ENCODE results near the gene PRLHR.

The PRLHR gene

GRCh38 chr10:118564114-118564513, 31.3 kb downstream of the PRLHR start:
- no peak for DNase-seq (ENCODE audit: low read depth in 2 of 2, low spot score in 1 of 2)

- no peak for DNase-seq (ENCODE audit: low read depth in 2 of 2, low spot score in 1 of 2)
Measured at GRCh38 chr10:118563373-118563890, 32.0 kb downstream of the PRLHR start.

- no peak for DNase-seq (ENCODE audit: low read depth in 2 of 2, low spot score in 1 of 2)
Measured at GRCh38 chr10:118562851-118563250, 32.6 kb downstream of the PRLHR start.

- DNase-seq (ENCODE audit: low read depth in 2 of 2, low spot score in 1 of 2), result no peak
Measured at GRCh38 chr10:118557946-118558345, 37.5 kb downstream of the PRLHR start.

DNA sequence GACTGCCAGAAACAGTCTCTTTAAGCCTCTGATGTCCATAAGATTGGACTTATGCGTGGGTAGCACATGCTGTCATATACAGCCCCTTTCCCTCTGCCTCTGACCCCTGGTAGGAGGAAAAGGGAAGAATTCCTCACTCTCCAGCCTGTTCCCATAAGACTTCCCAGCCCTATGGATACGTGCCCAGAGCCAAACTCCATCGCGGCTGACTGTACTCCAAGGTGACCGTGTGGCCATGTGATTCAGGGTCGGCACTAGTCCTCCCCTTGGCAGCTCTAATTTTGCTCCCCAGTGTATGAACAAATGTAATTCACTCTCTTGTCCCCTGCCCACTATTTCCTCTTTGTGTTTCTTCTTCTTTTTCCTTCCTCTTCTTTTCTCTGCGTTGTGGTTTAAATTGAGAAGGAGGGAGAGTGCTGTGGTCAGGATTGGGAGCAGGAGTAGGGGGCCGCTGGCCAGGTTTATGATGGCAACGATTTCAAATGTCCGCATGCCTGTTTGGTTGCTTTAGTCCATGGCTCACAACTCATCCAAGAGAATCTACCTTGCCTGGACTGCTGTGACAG, 43.8 kb downstream of the PRLHR start:
- DNase-seq (ENCODE audit: low read depth in 2 of 2, low spot score in 1 of 2), result no peak

DNA sequence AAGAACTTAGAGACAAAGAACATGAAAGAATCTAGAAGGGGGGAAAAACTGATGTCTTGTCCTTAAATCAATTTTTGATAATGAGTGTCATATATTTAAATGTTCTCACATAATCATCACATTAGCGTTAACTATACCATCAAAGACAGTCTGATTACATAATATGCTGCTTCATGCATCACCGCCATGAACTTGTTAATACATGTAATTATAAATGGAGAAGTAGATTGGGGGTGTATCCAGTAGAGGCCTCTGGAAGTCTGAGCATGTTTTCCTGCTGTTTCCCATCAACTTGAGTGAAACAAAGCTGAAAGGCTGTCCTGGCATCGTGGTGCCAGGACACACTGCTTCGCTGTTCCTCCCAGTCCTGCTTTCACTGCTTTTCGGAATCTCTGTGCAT, 48.2 kb downstream of the PRLHR start:
- DNase-seq (ENCODE audit: low read depth in 2 of 2, low spot score in 1 of 2), result no peak

DNA sequence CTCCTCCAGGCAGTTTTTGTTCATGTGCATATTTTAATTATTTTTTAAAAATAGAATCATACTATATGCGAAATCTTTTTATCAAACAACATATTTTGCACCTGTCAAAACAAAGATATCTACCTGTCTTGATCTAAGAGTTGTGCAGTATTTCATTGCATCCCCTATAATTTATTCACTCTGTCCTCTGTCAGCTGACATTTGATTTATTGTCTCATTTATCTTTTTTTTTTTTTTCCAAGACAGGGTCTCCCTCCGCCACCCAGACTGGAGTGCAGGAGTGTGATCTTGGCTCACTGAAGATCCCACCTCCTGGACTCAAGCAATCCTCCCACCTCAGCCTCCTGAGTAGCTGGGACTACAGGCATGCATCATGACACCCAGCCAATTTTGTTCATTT, 49.0 kb downstream of the PRLHR start:
- DNase-seq (ENCODE audit: low read depth in 2 of 2, low spot score in 1 of 2), result no peak

GRCh38 chr10:118545381-118545780, 50.1 kb downstream of the PRLHR start:
- no peak for DNase-seq (ENCODE audit: low read depth in 2 of 2, low spot score in 1 of 2)

- no peak for DNase-seq (ENCODE audit: low read depth in 2 of 2, low spot score in 1 of 2)
Measured at GRCh38 chr10:118544401-118544948, 51.0 kb downstream of the PRLHR start.

DNA sequence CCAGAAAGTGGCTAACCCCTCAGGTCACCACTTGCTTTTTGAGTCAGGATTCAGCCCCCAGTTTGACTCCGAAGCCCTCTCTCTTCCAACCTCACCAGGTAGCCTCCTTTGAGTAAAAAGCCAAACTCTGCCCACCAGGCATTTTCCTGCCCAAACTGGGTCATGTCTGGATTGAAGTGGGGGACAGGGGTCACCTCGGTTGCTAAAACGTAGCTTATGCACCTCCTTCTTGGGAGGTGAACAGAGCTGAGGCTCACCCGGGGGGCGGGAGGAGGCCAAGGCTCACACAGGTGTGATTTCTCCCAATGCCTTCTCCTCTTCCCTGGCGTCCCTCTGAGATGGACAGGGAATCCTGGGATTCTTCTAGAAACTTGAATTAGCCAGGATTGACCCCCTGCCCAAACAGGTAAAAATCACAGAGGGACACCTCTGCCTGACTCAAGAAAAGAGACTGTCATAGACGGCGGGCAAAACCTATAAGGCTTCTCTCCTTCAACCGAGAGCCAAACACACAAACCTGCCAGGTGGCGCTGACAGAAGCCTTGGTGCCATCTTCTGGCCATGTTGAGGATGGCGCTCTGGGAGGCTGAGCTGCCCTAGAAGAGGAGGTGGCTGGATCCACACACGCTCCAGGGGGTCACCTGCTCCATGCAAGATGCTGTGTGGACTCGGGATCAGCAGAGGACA, 51.6 kb downstream of the PRLHR start:
- DNase-seq (ENCODE audit: low read depth in 2 of 2, low spot score in 1 of 2), result no peak

DNA sequence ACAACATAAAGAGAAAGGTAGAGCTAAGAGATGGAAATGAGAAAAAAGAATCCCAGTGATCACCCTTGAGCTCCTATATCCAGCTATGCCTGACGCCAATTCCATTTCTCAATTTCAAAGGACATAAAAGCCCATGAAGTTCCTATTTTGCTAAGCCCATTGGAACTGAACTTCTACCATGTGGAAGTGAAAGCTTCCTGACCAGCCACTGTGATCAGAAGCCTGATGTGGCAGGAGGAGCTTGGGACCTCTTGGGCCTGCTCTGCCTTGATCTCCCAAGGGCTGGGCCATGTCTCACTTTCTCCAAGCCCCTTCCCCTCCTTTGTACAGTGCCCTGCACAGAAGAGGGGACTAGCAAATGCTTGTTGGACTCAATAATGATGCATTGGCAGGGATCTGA, 52.7 kb downstream of the PRLHR start:
- no peak for DNase-seq (ENCODE audit: low read depth in 2 of 2, low spot score in 1 of 2)

GRCh38 chr10:118542205-118542604, 53.2 kb downstream of the PRLHR start:
- DNase-seq (ENCODE audit: low read depth in 2 of 2, low spot score in 1 of 2), result no peak

DNA sequence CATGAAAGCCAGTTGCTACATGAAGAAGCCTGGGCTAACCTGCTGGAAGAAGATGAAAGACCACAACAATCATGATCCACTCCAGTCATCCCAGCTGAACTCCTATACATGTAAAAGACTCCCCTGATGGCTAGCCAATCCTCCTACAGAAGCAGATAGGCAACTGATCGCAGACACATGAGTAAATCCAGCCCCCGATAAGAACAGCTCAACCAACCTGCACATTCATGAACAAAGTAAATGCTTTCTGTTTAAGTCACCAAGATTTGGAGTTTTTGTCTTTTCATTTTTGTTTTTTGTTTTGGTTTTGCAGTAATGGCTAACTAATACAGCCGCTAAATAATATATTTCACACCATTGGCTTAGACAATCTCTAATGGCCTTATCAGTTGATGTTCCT, 53.7 kb downstream of the PRLHR start:
- no peak for DNase-seq (ENCODE audit: low read depth in 2 of 2, low spot score in 1 of 2)

Data from stimulated activated CD8-positive, alpha-beta memory T cell treated with anti-CD3 and anti-CD28 coated beads, Interleukin-4, amount 100 ng/mL, for 4 hours (primary cell).